Loucy (cell line): ENCODE results near the gene MTX2.

Experiments
- H2AFZ ChIP-seq: fragments of 200-600 bp; sonication (generic); 2 replicates; pipeline ENCODE4 v1.6.0; 2016; ENCODE audit warnings: antibody characterized with exemption, mild to moderate bottlenecking, low read length, moderate library complexity
- H3F3A ChIP-seq: fragments of 200-600 bp; 2 replicates; pipeline ENCODE4 v1.6.0; 2016; ENCODE audit warnings: antibody characterized with exemption, low read depth, mild to moderate bottlenecking
- H3K27me3 ChIP-seq: fragments of 200-600 bp; sonication (generic); 2 replicates; pipeline ENCODE4 v1.6.1; 2014; ENCODE audit warnings: low read length, mild to moderate bottlenecking; ENCODE audit not compliant: insufficient read depth, poor library complexity, severe bottlenecking
- H3K36me3 ChIP-seq: fragments of 200-600 bp; sonication (generic); 2 replicates; pipeline ENCODE4 v1.6.1; 2016; ENCODE audit warnings: low read length; ENCODE audit not compliant: insufficient read depth
- H3K4me1 ChIP-seq: fragments of 200-600 bp; sonication (generic); 2 replicates; pipeline ENCODE4 v1.5.1; 2014; ENCODE audit warnings: low read length, mild to moderate bottlenecking; ENCODE audit not compliant: insufficient read depth, poor library complexity, severe bottlenecking
- H3K4me2 ChIP-seq: fragments of 200-600 bp; sonication (generic); 2 replicates; pipeline ENCODE4 v1.6.0; 2014; ENCODE audit warnings: antibody characterized with exemption, low read length, low read depth, mild to moderate bottlenecking; ENCODE audit not compliant: poor library complexity, severe bottlenecking
- H3K4me3 ChIP-seq: fragments of 200-600 bp; sonication (generic); 2 replicates; pipeline ENCODE4 v1.5.1; 2014; ENCODE audit warnings: low read length, mild to moderate bottlenecking, mixed read lengths; ENCODE audit not compliant: poor library complexity, severe bottlenecking
- H3K79me2 ChIP-seq: fragments of 200-600 bp; sonication (generic); 2 replicates; pipeline ENCODE4 v1.6.1; 2014; ENCODE audit warnings: low read length; ENCODE audit not compliant: insufficient read depth
- H3K9ac ChIP-seq: fragments of 200-600 bp; sonication (generic); 2 replicates; pipeline ENCODE4 v1.6.0; 2014; ENCODE audit warnings: mild to moderate bottlenecking, low read depth, low read length, moderate library complexity; ENCODE audit not compliant: poor library complexity, severe bottlenecking
- H3K9me2 ChIP-seq: fragments of 200-600 bp; sonication (generic); replicated peaks from 2 replicates; pipeline ENCODE4 v1.6.1; 2016; ENCODE audit warnings: low read depth, low read length, mixed read lengths
- H3K9me3 ChIP-seq: fragments of 200-600 bp; sonication (generic); 2 replicates; pipeline ENCODE4 v1.6.1; 2014; ENCODE audit warnings: mild to moderate bottlenecking, antibody characterized with exemption, low read length, low read depth; ENCODE audit not compliant: insufficient read depth
- H4K20me1 ChIP-seq: fragments of 200-600 bp; sonication (generic); 2 replicates; pipeline ENCODE4 v1.6.0; 2014; ENCODE audit warnings: antibody characterized with exemption, low read length, mild to moderate bottlenecking; ENCODE audit not compliant: insufficient read depth, poor library complexity, severe bottlenecking
- CTCF ChIP-seq: fragments of 200-600 bp; sonication (generic); conservative IDR thresholded peaks from 2 replicates; pipeline ENCODE4 v1.5.1; 2014; ENCODE audit warnings: mild to moderate bottlenecking, antibody characterized with exemption, low read length
- EZH2phosphoT487 ChIP-seq: fragments of 200-600 bp; IDR thresholded peaks from 2 replicates; pipeline ENCODE4 v1.6.1; 2018; ENCODE audit warnings: antibody characterized with exemption, mild to moderate bottlenecking, moderate library complexity, borderline replicate concordance

Gene MTX2

GRCh38 chr2:176247859-176248258, 21.4 kb upstream of the MTX2 start:
- no peaks in the 10 kb centered on the region for H3K27me3 ChIP-seq
- no peak for TF ChIP-seq CTCF
- TF ChIP-seq EZH2phosphoT487 = no peak
- H3K9me3 ChIP-seq = no peaks in the 10 kb centered on the region
- no peaks in the 10 kb centered on the region for H4K20me1 ChIP-seq
- H3K4me3 ChIP-seq = no peak overlapping the region
- H3K79me2 ChIP-seq = no peaks in the 10 kb centered on the region
- no peak overlapping the region for H3K4me2 ChIP-seq
- H3K9me2 ChIP-seq = no peaks in the 10 kb centered on the region
- H3F3A ChIP-seq = no peaks in the 10 kb centered on the region
- H3K4me1 ChIP-seq = no peaks in the 10 kb centered on the region
- H3K9ac ChIP-seq = no peak overlapping the region
- H2AFZ ChIP-seq = no peak overlapping the region
- no peaks in the 10 kb centered on the region for H3K36me3 ChIP-seq

- H3K4me1 ChIP-seq = no peaks in the 10 kb centered on the region
- H2AFZ ChIP-seq = no peak overlapping the region
- H3K9me2 ChIP-seq = no peaks in the 10 kb centered on the region
- no peak overlapping the region for H3K4me2 ChIP-seq
- H3K9me3 ChIP-seq = peaks cover 3% of the 10 kb centered on the region; the same call in 1 of the 2 replicates
- H3K27me3 ChIP-seq = no peaks in the 10 kb centered on the region
- H3K9ac ChIP-seq = no peak overlapping the region
- H3F3A ChIP-seq = no peaks in the 10 kb centered on the region
- no peaks in the 10 kb centered on the region for H3K36me3 ChIP-seq
- H4K20me1 ChIP-seq = no peaks in the 10 kb centered on the region
- TF ChIP-seq EZH2phosphoT487 = no peak
- TF ChIP-seq CTCF = no peak
- no peaks in the 10 kb centered on the region for H3K79me2 ChIP-seq
- H3K4me3 ChIP-seq = no peak overlapping the region
Measured at GRCh38 chr2:176251928-176252327, 17.3 kb upstream of the MTX2 start.

- Histone ChIP-seq H2AFZ (no peak overlapping the region), H3K27me3 (no peaks in the 10 kb centered on the region), H4K20me1 (no peaks in the 10 kb centered on the region), H3K9me3 (no peaks in the 10 kb centered on the region), H3K4me3 (no peak overlapping the region), H3K9ac (no peak overlapping the region), H3K36me3 (no peaks in the 10 kb centered on the region), H3K79me2 (no peaks in the 10 kb centered on the region), H3F3A (no peaks in the 10 kb centered on the region), H3K4me2 (no peak overlapping the region), H3K4me1 (peaks cover 5% of the 10 kb centered on the region), H3K9me2 (no peaks in the 10 kb centered on the region)
- no peak for TF ChIP-seq CTCF
- no peak for TF ChIP-seq EZH2phosphoT487
Measured at GRCh38 chr2:176260689-176261088, 8.6 kb upstream of the MTX2 start.
